ENCODE measurements around the gene SLITRK4.

The SLITRK4 gene, protein sequence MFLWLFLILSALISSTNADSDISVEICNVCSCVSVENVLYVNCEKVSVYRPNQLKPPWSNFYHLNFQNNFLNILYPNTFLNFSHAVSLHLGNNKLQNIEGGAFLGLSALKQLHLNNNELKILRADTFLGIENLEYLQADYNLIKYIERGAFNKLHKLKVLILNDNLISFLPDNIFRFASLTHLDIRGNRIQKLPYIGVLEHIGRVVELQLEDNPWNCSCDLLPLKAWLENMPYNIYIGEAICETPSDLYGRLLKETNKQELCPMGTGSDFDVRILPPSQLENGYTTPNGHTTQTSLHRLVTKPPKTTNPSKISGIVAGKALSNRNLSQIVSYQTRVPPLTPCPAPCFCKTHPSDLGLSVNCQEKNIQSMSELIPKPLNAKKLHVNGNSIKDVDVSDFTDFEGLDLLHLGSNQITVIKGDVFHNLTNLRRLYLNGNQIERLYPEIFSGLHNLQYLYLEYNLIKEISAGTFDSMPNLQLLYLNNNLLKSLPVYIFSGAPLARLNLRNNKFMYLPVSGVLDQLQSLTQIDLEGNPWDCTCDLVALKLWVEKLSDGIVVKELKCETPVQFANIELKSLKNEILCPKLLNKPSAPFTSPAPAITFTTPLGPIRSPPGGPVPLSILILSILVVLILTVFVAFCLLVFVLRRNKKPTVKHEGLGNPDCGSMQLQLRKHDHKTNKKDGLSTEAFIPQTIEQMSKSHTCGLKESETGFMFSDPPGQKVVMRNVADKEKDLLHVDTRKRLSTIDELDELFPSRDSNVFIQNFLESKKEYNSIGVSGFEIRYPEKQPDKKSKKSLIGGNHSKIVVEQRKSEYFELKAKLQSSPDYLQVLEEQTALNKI

GRCh38 chrX:143635915-143636314 is at the start of gene SLITRK4:
TSS of gene SLITRK4 (minus strand) at chrX:143636101. CDS start at chrX:143631108, 4,993 bp downstream.
- DNase-seq (ENCODE audit: low read depth in 2 of 2): no peak

- DNase-seq (ENCODE audit: low read depth in 2 of 2): no peak
These were observed 47.6 kb upstream of the SLITRK4 start for GRCh38 chrX:143683486-143683885.

DNA sequence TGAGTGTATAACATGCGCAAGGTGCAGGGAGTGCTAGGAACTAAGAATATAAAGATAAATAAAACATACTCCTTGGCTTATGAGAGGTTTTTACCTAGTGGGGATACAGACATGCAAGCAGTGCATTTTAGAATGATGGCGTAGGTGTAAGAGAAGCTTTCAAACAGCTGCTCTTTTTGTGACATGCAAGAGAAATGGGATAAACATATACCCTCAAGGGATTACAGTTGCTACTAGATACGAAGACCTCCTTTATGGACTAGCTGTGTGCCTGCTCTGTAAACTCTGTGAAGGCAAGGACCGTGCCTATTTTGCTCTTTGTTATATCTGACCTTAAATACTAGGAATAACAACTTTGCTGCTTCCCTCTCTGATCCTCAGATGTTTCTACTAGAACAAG is 39.0 kb upstream of the SLITRK4 start:
- DNase-seq (ENCODE audit: low read depth in 2 of 2): no peak

GRCh38 chrX:143669395-143669794 is 33.5 kb upstream of the SLITRK4 start:
- no peak for DNase-seq (ENCODE audit: low read depth in 2 of 2)

GRCh38 chrX:143664302-143664701 is 28.4 kb upstream of the SLITRK4 start:
- no peak for DNase-seq (ENCODE audit: low read depth in 2 of 2)

- DNase-seq (ENCODE audit: low read depth in 2 of 2): no peak
These were observed 27.9 kb upstream of the SLITRK4 start for GRCh38 chrX:143663755-143664154.

DNA sequence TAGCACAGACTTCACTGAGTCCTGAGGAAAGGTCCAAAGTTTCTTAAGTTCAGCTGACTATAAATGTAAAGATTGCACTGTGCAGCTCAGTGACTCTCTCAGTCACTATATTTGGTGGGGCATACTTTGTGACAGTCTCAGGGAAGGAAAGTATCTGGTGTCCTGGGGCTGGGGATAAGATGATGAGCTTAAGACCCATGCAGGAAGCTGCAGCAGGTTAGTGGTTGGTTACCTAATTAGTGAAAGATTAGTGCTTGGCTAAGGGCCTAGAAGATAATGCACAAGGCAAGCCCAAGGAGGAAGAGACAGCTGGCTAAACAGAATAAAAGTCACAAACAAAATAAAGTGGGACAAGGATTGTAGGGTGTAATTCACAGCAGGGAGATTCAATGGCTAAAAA is 25.4 kb upstream of the SLITRK4 start:
- DNase-seq (ENCODE audit: low read depth in 2 of 2): no peak

DNA sequence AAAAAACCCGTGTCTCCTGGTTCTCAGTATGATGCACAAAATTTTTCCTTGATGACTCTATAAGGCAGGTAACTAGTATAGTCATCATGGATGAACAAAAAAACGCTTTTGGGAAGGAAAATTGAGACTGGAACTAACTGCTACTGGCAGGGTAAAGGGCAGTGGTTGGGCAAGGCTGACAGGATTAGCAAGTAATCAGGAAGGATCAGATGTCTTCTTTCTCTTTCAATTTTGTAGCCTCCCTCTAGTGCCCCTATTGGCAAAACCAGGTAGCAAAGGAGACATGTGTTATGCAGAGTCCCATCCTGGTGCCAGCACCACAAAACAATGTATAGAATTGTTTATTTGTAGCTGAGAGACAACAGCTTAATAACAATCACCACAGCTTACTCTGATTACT is 12.8 kb upstream of the SLITRK4 start:
- DNase-seq (ENCODE audit: low read depth in 2 of 2): no peak

- no peak for DNase-seq (ENCODE audit: low read depth in 2 of 2)
These were observed 6.5 kb upstream of the SLITRK4 start for GRCh38 chrX:143642426-143642825.

DNA sequence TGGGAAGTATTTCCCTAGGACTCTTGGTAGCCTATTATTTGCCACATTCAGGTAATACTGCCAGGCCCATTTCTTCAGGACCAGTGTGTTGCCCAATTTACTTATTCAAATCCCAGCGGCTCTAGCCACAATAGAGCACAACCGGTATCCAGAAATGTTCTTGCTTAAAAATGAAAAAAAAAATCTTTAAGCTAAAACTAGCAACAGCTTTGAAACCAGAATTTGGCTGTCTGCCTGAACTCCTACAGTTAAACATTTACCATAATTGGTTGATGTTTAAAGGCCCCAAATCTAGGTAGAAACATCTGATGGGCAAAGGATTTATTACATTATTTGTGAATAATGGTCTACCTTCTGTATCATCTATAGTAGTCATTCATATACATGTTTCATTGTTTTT is 930 bp upstream of the SLITRK4 start:
- no peak for DNase-seq (ENCODE audit: low read depth in 2 of 2)

- no peak for DNase-seq (ENCODE audit: low read depth in 2 of 2)
These were observed 1.0 kb downstream of the SLITRK4 start for GRCh38 chrX:143634663-143635455.

DNA sequence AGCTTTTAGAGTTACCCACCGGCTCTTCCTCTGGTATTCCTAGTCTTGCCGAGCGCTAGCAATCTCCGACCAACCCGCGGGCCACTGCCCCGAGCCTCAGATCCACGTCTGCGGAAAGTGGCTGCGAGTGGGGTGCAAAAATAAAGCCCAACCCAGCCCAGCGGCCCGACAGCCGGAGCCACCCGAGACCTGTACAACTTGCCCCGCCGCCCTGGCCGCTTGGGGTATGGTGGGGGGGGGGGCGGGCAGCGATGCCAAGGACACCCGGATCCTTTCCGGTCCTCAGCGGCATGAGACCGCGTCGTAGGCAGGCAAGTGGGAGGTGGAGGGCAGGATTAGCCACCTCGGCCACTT is 1.6 kb downstream of the SLITRK4 start:
- no peak for DNase-seq (ENCODE audit: low read depth in 2 of 2)

GRCh38 chrX:143633461-143634308 is 2.2 kb downstream of the SLITRK4 start:
- DNase-seq (ENCODE audit: low read depth in 2 of 2): no peak

- no peak for DNase-seq (ENCODE audit: low read depth in 2 of 2)
These were observed 3.1 kb downstream of the SLITRK4 start for GRCh38 chrX:143632625-143633410.

DNA sequence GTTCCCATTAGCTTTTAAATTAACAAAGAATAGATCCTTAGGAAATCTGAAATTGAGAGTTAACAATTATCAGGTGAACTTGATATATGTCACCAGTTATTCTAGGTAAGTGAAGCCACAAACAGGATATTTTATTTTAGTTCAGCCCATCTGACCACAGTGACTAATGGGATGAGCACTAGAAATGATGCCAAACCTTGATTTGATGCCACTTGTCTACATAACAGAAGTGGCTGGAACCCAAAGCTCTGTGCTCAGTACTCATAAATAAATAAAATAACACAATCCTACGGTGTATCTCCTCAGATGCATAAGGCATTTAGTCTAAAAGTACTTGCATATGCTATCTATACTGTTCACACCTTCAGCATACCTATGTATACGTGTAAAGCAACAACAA is 12.2 kb downstream of the SLITRK4 start:
- no peak for DNase-seq (ENCODE audit: low read depth in 2 of 2)

- DNase-seq (ENCODE audit: low read depth in 2 of 2): no peak
These were observed 14.6 kb downstream of the SLITRK4 start for GRCh38 chrX:143621276-143621675.

GRCh38 chrX:143615851-143616250 is 20.1 kb downstream of the SLITRK4 start:
- no peak for DNase-seq (ENCODE audit: low read depth in 2 of 2)

DNA sequence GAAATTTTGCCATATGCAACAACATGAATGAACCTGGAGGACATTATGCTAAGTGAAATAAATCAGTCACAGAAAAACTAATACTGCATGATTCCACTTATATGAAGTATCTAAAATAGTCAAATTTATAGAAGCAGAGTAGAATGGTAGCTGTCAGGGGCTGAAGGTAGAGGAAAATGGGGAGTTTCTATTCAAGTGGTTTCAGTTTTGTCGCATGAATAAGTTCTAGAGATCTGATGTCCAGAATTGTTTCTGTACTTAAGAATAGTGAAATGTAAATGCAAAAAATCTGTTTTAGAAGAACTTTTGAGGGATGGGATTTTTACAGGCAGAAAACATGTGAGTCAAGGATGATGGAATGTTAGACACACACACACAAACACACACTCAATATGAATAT is 34.1 kb downstream of the SLITRK4 start:
- no peak for DNase-seq (ENCODE audit: low read depth in 2 of 2)

DNA sequence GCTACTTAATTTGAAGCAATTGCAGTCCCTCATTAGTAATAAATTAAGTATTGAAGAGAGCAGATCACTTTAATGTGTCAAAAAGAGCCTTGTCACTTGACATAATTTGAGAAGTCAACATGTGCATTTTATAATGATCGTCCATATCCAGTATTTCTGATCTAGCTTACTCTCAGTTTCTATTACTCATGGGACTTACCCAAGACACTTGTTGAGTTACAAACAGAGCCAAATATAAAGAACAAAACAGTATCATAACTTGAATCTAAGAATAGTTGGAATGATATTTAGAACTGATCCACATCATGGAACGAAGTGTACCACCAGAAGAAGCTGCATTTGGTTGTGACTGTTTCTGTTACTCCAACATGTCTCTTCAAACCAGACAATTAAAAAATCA is 54.7 kb downstream of the SLITRK4 start:
- no peak for DNase-seq (ENCODE audit: low read depth in 2 of 2)

DNA sequence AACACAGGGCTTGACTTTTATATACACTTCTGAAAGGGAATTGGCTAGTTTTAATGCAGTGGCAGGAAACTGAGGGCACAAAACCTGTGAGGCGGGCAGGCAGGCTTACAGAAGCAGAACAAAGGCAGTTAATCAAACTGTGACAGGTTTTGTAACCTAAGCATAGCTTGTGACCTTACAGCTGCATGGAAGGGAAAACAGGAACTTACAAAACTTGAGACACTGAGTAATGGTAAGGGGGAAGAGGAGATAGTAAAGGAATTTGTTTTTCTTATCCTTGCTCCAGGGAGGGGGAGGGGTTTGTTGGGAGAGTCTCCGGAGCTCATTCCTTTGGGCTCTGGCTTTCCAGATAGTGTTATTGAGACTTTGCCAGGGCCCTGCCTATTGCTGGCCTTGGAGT is 55.6 kb downstream of the SLITRK4 start:
- no peak for DNase-seq (ENCODE audit: low read depth in 2 of 2)
